RWPE1 (cell line): ENCODE measurements around the gene PRSS58.

Experiments used
- CTCF ChIA-PET: fragments of 350-600 bp; sonication (Branson Sonifier 250); formaldehyde crosslinking; extraction: SDS; loops from one replicate; lab custom pipeline; 2021; lab: Yijun Ruan, JAX
- POLR2A ChIA-PET: fragments of 400-600 bp; formaldehyde crosslinking; extraction: SDS; loops from one replicate; lab custom pipeline; 2020; ENCODE audit warnings: antibody characterized with exemption; ENCODE audit not compliant: low non-redundant PET; lab: Yijun Ruan, JAX
- DNase-seq: peaks from one replicate; pipeline ENCODE4 v3.0.0; 2012; ENCODE audit warnings: low spot score
- H3K27ac ChIP-seq: fragments of 450-650 bp; 2 replicates; pipeline ENCODE4 v1.5.1; 2017
- CTCF ChIP-seq: fragments of 450-650 bp; conservative IDR thresholded peaks from 2 replicates; pipeline ENCODE4 v1.5.1; 2017; ENCODE audit warnings: low read depth, mild to moderate bottlenecking

The PRSS58 gene, protein sequence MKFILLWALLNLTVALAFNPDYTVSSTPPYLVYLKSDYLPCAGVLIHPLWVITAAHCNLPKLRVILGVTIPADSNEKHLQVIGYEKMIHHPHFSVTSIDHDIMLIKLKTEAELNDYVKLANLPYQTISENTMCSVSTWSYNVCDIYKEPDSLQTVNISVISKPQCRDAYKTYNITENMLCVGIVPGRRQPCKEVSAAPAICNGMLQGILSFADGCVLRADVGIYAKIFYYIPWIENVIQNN

DNA sequence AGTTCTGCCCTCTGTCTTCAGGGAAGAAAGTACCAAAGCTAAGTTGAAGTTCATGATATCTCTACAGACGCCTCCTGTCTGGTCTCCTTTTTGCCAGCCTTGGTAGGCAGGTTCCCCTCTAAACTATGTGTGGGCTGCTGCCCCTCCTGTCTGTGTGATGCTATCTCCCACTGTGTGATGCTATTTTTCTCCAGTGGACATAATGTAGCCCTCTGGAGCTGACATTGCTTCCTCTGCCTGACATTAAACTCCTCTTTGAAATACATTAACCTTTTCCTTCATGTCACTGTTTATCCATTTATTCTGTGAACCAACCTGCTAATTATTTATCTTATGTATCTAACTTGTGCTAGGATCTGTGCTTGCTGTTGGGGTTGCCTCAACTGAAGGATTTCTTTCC, at the start of gene PRSS58:
PRSS58 (minus strand) TSS at position 101 of the 400 bp plus-strand sequence. CDS start 351 bp downstream, outside the sequence.
- ChIA-PET POLR2A (no interaction called here), CTCF (interaction anchor here (0.6 kb wide), 1 partner anchor 13 kb away, joined by 4 read pairs; no protein-coding TSS in a partner anchor)
- H3K27ac ChIP-seq, result no peak within 1 kb of the TSS
- DNase-seq, result no peak
- no peak for TF ChIP-seq CTCF

DNA sequence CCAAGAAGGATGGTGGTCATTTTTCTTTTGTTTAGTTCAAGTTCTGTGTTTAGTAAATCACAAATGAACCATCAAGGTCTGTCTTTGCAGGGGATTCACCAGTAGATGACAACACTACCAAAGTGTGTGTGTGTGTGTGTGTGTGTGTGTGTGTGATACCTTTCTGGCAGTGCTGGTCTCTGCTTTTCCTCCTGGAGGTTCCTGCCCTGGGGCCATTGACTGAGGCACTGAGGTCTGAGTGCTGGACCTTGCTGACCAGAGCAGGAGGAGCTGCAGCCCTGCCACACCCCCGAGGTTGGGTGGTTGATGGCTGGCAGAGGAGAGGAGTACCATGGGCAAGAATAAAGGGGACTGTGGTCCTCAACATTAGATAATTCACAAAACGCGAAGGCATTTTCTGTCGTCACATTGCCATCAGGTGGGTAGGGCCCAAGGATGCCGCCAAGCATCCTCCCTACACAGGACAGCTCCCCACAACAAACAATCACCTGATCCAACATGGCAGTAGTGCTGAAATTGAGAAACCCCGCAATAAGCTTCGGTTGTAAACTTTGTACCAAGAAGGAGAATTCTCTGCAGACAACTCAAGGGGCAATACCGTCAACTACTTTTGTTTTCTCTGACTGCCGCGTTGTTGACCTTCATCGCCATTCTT, 49.5 kb upstream of the PRSS58 start:
- TF ChIP-seq CTCF, result no peak
- POLR2A ChIA-PET, result no interaction called here
- H3K27ac ChIP-seq, result no peak overlapping the region
- no peak for DNase-seq
- CTCF ChIA-PET, result interaction anchor here (0.6 kb wide), 1 partner anchor 23 kb away, joined by 5 read pairs; no protein-coding TSS in a partner anchor

GRCh38 chr7:142303650-142304049, 45.8 kb upstream of the PRSS58 start:
- POLR2A ChIA-PET, result no interaction called here
- no peak for DNase-seq
- no peak overlapping the region for H3K27ac ChIP-seq
- TF ChIP-seq CTCF, result no peak
- CTCF ChIA-PET, result interaction anchor here (1.1 kb wide), 1 partner anchor 328 kb away, joined by 6 read pairs; no protein-coding TSS in a partner anchor

DNA sequence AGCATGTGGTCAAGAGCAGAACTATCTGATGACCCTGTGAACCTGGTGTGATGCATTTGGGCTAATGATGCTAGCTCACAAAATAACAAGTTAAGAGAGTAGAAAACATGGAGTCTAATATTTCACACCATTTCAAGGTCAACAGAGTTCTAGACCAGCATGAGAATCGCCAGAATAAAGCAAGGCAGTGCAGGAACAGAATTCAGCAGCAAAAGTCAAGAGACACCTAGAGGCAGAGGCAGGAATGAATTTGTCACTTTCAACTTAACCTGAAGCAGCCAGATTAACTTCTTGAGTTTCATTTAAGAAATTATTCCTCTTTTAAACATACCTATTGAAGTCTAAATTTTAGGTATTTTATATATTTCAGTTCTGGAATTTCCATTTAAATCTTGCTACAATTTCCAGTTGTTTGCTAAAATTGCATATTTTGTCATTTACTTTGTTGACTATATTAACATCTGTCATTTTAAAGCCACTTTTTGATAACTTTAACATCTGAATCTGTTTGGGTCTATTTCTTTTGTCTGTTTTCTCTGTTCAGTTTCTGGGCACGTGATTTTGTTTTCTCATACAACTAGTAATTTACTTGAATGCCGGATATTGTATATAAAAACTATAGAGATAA, 44.2 kb upstream of the PRSS58 start:
- TF ChIP-seq CTCF, result peak; percentile 62
- peak; percentile 13 for DNase-seq
- no peak overlapping the region for H3K27ac ChIP-seq
- ChIA-PET CTCF (interaction anchor here (0.7 kb wide), 1 partner anchor 103 kb away, joined by 3 read pairs; no protein-coding TSS in a partner anchor), POLR2A (no interaction called here)

DNA sequence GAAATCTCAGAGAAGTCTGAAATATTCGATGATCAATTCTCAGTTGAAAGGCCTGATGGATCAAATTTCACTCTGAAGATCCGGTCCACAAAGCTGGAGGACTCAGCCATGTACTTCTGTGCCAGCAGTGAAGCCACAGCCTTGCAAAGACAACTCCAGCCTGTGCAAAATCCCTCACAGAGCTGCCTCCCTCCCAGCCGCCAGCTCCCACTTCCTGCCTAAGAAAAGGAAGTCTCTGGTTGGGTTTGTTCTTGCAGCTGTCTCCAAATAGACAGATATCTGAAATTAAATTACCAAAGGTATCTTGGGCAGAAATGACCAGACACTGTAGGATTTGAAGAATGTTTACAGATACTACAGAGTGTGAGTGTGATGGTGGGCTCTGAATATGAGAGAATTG, 43.4 kb upstream of the PRSS58 start:
- no peak overlapping the region for H3K27ac ChIP-seq
- ChIA-PET CTCF (interaction anchor here (0.6 kb wide), 1 partner anchor 110 kb away, joined by 3 read pairs; no protein-coding TSS in a partner anchor), POLR2A (no interaction called here)
- no peak for DNase-seq
- TF ChIP-seq CTCF, result no peak

- ChIA-PET CTCF (interaction anchor here (0.6 kb wide), 1 partner anchor 110 kb away, joined by 3 read pairs; no protein-coding TSS in a partner anchor), POLR2A (no interaction called here)
- DNase-seq, result no peak
- no peak overlapping the region for H3K27ac ChIP-seq
- TF ChIP-seq CTCF, result no peak
Measured at GRCh38 chr7:142300689-142301088, 42.8 kb upstream of the PRSS58 start.
